GM19467 (cell line): Measurements from ENCODE around the gene SLC38A10.

Source experiments
- ATAC-seq: cut with Tn5 transposase; IDR thresholded peaks from one replicate; pipeline ENCODE4 v1.9.1; 2021; ENCODE audit warnings: mild to moderate bottlenecking, moderate library complexity; ENCODE audit not compliant: unreplicated experiment

SLC38A10 gene

DNA sequence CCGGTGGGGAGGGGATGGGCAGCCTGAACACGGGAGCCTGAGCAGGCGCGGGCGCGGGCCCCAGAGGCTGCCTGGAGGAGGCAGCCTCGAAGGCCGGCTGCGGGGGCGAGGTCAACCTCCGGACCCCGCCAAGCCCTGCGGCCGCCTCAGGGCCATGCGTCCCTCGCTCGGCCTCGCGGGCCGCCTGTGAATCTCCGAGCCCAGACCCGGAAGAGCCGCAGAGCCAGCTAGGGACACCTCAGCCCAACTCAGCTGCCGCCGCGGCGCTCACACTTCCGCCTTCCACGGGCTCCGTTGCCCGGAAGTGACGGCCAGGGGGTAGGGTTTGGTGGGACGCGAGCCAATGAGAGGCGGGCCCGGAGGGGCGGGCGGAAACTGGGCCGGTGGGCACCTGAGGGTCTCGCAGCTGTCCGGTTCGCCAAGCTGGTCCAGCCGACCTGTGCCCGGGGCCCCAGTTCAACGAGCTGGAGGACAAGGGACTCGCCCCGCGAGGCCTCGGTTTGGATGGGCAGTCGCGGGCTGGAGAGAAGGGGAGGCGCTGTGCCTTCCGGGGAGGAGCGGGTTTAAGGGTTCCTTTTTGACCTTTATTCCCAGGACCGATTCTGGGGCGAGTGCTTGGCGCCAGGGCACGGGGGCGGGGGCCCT lies at the start of gene SLC38A10:
Gene SLC38A10, minus strand, starts transcription at position 277 of the 645 bp plus-strand sequence. CDS start 386 bp downstream, outside the sequence.
- ATAC-seq = peak; percentile 86

DNA sequence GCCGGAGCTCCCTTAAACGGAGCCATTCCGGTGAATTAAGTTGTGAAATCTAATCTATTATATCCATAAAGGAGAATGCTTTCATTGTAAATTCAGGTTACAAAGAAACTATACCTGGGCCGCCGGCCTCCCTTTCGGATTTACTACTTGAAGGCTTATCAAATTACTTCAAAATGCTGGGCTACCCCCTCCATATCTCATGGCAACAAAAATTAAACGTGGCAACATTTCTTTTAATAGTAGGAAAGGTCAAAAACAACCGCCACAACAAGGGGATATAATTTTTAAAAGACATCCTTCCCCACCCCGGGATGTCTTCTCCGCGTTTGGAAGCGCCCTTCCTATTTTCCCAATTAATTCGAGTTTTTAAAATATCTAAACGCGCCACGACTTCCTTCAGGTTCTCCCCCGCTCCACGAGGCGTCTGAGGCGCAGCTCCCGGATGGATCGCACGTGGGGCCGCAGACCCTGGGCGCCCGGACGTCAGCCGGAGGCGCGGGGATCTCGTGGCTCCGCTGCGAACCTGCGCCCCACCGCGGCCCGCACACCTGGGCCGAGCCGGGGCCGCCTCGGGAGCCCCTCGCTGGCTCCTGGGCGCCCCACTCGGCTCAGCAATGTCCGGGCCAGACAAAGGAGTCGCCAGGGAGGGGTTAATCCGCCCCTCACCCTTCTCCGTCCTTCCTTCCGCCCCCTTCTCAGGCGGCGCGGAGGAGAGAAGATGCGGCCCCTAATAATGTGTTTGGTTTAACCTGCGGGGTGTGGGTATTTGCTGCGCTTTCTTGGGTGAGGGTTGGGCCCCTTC lies 47.4 kb upstream of the SLC38A10 start:
- ATAC-seq = no peak

DNA sequence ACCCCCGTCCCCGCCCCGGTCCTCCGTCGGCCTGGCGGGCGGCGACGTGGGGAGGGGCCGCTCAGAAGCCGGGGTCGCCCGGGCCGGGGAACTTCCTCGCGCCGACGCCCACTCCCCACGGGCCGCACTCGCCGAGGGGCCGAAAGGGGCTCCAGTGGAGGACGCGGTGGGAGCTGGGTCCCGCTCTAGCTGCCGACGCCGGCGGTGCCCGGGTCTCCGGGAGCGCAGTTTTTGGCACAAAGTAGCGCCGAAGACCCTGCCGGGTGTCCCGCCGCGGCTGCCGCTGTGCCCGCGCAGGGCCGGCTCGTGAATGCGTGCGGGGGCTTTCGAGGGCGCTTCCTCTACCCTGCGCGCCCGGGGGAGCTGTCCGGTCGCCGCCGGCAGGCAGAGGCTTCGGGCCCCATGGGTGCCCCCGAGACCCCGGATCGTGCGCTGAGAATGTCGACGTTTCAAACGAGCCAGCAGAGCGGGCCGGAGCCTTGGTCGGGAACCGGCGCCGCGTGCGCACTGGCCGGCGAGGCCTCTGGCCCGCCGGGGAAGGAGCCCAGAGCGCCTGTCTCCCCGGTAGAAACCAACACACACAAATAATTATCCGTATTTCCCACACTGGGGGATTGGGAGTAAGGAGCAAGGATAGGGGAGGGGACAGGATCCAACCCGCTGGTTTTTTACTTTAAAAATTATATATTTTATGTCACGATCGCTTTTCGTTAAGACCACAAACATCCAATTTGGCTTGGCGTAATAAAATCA lies 46.6 kb upstream of the SLC38A10 start:
- ATAC-seq = no peak

DNA sequence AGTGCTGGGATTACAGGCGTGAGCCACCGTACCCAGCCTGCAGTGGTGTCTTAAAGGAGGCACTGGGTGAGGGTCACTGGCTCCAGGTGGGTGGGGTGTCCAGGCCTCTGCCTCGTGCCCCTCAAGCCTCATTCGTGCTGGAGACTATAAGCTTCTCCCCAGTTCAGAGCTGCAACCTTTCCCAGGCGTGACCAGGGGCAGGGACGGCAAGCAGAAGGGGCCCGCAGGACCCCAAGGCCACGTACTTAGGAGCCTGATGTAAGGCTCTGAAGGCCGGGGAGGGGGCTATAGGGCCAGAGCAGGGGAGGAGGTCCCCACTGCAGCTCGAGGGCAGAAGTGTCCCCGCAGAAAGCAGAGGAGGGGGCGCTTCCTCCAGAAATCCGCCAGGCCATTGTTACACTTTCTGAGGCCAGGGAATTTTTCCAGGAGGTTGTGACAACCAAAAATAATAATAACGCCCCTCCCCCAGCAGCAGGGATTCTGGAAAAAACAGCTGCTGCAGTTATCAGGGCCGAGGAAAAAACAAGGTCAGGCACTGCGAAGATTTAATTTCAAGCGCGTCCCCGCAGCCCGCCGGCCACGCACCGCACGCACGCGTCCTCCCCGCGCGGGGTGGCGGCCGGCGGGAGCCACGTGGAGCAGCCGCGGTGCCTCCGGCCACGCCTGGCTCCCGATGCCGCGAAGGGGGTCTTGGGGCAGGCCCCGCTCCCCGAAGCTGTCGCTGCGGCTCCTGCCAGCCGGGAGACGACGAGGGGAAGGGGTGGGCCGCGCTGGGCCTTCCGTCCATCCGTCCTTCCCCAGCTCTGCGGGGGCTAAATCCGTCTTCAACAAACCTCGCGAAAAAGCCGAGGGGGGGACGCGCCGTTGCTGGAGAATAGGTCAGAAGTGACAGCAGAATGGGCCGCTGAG lies 45.8 kb upstream of the SLC38A10 start:
- ATAC-seq = no peak

DNA sequence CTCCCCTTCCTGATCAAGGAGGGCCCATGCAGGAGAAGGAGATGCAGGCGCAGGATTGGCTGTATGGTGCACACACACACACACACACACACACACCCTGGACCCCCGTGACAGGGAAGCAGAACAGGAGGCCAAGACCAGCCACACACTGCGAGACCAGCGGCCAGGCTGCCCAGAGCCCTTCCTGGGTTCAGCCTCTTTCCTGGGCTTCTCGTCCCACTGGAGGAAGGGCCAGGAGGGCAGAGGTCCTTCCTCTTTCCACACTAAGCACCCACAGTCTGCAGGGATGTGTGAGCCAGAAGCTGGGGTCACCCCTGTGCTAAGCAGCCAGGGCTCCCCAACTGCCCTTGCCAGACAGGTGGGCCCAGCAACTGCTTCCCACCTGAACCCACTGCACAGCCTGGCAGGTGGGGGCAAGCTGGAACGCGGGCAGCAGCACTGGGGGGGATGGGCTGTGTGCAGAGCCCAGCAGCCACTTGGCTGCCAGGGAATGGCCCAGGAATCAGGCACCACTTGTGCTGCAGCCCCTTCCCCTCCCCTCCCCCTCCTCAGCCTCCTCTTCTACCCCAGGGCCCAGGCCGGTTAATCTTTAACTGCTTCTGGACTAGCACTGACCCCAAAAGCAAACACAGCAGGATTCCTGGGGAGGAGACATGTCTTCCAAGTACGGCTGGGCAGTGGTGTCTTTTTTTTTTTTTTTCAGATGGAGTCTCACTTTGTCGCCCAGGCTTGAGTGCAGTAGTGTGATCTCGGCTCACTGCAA lies 44.6 kb upstream of the SLC38A10 start:
- no peak for ATAC-seq

DNA sequence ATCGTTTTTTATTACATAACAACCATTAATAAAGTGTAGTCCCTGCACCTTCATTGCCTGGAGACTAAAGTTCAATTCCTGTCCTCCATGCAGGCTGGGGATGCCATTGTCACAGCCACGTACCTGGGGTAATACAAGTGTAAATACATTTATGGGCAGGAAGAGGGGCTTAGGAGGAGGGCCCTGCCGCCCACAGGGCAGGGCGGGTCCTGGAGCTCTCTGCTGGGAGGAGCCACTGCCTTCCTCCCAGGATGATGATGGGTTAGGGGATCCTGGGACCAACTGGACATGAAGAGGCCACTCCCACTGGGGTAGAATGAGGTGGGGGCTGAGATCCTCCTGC lies 44.1 kb upstream of the SLC38A10 start:
- ATAC-seq = no peak

DNA sequence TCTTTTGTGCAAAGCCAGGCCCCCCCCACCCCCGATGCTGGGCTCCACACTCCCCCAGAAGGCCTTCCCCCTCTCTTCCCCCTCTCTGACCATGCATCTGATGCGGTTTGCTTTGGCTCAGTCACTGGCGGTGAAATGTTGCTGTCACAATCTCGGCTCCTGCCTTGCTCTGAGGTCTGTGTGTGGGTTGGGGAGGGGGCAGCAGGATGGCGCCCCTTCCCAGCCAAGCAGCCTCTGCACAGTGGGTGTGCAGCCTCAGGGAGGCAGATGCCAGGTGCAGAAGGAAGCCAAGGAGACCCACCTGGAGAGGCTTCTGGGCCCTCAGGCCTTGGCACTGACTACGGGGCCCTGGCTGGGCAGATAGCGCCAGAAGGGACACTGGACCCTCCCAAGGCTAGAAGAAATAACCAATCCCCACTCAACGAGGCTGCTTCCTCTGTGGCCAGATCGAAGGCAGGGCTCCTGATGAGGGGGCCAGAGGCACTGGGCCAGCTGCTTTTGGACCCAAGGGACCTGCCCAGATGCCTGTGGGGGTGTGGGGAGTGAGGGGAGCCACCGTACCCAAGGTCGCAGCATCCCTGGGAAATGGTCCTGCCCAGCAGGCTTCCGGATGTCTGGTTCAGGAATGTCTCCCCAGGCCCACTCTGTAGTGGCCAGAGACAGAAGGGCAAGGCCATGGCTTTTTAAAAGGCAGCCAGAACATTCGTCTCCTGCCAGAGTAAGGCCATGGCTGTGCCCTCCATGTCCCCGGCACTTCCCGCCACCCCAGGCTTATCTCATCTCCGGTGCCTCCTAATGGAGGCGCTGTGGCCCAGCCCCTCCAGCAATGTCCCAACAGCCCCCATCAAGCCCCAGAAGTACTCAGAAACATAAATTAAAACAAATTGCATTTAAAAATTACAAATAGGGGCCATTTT lies 43.4 kb upstream of the SLC38A10 start:
- no peak for ATAC-seq

DNA sequence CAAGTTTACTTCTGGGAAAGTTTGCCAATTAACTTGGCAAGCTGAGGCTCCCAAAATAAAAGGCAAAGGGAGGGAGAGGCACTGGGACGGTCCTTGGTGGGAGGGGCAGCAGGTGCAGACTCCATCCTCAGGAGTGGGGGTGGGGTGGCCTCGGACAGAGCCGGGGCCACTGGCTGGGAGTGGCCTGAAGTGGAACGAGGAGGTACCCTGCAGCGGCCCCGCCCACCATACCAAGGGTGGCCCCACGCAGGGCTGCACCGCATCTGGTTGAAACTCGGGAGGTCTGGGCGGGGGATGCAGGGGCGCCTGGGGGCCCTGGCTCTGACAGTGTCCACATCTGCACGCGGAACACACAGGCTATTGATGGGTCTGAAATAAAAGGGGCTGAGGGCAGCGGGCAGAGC lies 42.4 kb upstream of the SLC38A10 start:
- no peak for ATAC-seq

DNA sequence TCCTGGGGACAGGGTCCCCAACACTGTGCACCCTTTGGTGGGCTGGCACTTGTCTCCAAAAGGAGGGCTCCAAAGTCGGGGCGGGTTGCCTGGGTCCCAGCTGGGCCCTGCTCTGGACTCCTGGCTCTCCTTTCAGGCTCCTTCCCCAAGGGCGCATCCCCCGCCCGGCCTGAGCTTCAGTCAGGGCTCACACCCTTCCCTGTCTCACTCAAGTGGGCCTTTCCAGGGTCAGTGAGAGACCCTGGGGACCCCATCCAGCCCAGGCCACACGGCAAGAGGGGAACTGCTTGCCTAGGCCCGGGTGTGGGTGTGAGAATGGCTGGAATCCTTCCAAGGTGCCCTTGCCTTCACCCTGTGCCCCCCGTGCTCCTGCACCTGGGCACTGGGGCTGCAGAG lies 41.8 kb upstream of the SLC38A10 start:
- no peak for ATAC-seq

DNA sequence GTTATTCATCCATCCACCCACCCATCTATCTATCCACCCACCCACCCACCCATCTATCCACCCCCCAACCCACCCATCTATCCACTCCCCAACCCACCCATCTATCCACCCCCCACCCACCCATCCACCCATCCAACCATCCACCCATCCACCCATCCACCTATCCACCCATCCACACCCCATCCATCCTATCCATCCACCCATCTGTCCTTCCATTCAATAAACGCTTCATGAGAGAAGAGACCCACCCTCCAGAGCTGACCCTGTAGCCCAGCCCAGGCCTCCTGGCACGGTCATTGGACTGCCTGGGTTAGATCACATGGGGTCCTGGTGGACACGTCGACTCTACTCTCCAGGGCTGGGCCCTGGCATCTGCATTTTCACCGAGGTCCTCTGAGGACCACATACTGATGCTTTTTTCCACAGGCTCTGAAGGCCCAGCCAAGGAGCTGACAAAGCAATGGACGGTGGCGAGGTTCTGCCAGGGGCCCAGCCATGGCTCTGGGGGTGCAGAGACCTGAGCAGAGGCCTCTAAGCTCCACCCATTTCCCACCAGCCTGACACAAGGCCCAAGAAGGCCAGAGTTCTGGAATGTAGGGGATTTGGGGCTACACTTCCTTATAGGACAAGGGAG lies 41.3 kb upstream of the SLC38A10 start:
- no peak for ATAC-seq

DNA sequence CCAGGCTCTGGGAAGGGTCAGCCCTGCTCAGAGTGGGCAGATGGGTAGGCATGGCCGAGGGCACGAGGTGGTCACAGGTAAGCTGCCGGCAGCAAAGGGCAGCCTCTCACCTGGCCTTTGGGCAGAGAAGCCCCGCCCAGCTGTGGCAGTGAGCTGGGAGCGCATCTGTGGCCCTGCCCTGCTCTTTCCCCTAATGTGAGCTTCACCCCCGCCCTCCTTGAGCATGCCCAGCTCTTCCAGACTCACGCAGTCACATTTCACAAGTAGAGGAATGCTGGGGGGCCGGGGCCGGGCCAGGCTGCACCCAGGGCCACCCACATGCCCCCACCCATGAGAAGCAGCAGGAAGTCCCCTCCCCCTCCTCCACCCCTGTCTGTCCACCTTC lies 40.7 kb upstream of the SLC38A10 start:
- ATAC-seq = no peak

DNA sequence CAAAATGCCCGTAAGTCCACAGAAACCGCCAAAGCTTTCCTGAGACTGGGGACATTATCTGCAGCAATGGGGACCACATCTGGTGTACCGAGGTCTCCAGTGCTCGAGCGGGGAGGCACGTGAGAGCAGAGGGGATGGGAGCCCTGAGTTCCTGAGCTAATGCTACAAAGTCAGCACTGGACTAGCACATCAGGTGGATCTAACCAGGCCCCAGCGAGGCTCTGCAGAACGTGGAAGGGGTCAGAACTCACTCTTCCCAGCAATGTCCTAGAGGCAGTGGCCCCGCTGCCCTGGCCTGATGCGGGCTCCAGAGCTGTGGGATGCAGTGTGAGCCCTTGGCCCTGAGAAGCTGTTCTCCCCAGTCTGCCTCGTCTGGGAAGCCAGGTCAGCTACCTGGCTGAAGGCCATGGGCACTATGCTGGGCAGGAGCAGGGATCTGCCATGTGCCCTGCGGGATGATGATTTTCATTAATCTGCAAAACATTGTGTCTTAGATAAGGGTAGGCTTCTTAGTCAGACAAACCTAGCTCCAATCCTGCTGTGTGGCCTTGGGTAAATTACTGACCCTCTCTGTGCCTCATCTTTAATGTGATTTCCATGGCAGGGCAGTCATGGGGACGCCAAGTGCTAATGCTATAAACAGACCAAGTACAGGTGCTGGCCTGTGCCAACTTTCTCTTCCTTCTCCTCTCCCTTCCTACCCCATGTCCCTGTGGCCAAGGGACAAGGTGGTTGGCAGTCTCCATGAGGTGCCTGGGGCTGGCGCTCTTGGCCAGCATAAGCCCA lies 40.1 kb upstream of the SLC38A10 start:
- ATAC-seq = no peak

DNA sequence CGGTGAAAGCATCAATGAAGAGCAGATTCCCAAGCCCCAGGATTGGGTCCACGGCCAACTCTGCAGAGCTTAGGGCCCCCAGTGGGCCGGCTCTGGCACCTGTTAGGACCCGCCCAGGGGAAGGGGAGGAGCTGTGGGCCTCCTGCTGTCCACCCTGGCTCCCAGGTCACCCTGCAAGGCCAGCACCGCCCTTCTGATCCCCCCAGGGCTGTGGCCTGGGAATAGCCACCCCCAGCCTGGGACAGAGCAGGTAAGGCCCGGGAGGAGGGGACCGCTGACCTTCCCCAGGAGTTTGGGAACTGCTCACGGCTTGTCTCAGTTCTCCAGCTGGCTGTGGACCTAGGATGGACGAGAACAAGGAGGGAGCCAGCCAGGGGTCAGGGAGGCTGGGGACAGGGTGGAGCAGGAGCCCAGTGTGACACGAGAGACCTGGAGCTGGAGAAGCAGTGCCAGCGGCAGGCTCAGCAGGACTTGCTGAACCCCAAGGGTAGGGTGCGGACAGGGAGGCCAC lies 39.3 kb upstream of the SLC38A10 start:
- no peak for ATAC-seq

DNA sequence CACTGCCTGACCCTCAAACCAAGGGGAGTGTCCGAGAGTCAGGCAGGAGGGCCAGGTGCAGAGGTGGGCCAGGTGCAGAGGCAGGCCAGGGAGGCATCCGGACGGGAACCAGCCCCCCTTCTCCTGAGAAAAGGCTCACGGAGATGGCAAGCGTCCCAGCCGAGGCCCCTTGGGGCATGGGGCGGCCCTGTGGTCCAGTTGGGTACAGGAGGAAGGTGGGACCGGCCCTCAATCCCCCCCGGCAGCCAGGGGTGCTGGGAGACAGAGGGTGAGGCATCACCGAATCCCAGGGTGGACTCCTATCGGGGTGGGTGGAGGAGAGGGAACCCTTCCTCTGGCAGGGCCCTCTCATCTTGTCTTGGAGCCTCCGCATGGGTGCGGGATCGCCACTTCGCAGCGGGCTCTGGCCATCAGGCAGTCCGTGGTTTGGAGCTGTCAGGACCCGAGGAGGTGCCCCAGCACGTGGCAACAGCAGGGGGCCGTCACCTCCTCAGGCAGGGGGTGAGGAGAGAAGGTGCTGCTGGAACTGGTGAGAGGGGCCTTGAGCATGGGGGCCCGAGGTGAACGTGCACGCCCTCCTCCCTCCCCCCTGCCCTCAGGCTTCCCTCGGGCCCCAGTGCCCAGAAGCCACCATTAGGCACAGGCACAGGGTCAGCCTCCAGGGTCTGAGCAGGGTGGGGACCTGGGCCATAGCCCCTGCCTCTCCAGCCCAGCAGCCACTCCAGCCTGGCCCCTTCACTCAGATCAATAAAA lies 38.7 kb upstream of the SLC38A10 start:
- ATAC-seq = no peak

DNA sequence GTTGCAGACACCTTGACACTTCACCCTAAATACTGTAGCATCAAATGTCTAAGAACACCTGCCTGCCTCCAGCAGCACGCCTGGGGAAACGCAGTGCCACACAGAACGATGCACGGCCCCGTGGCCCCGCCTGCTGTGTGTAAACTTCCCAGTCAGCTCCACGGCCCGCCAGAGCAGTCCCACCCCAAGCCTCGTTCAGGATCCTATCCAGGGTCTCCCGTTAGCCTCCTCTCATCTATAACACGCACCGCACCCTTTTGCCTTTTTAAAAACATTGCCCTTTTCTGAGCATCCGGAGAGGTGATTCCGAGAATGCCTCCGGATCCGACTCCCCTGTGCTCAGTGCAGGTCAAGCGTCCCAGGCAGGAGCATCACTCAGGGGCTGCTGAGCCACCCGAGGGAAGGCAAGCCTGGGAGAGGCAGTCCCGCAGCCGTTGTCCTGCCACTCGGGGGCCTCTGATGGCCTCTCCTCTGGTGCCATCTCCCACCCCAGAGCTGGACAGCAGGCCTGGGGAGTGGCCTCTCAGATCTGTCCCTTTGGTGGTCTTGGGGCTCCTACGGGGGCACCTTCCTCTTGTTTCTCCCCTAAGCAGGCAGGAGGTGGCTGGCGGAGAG lies 37.9 kb upstream of the SLC38A10 start:
- no peak for ATAC-seq

DNA sequence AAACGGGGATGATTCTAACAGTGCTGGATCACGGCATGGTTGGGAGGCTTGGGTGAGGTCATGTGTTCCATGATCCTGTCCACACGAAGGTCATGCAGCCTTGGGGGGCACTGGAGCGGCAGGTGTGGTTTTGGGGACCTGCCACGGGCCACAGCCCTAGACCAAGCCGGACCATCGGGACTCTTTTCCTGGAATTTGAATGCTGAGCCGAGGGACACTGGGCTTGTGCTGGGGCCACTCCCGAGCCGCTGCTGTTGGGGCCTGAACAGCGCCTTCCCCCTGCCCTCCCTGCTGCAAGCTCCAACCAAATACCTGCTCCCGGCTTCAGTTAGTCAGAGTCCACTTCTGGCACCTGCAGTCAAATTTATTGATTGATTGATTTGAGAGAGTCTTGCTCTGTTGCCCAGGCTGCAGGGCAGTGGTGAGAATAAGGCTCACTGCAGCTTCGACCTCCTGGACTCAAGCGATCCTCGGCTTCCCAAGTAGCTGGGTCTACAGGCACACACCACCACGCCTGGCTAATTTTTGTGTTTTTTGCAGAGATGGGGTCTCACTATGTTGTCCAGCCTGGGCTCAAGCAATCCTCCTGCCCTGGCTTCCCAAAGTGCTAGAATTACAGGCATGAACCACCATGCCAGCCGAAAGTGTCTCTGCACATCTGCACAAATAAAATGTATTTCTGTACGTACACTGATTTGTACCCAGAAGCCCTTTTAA lies 37.2 kb upstream of the SLC38A10 start:
- no peak for ATAC-seq
